Keratinocyte (primary cell): ENCODE results near the gene UBE2N.

Experiments
- EZH2 ChIP-seq: IDR thresholded peaks from one replicate; pipeline ENCODE4 v1.6.1; 2012; ENCODE audit warnings: inconsistent platforms, mild to moderate bottlenecking, low read length, moderate library complexity
- TF ChIP-seq, protein P1 (sequence below), 3 experiments: IDR thresholded peaks in 1 of 3; conservative IDR thresholded peaks in 1 of 3; optimal IDR thresholded peaks in 1 of 3; 2 replicates in 2 of 3; 3 replicates in 1 of 3; pipeline versions ENCODE3 to v1.5.1; 2011; ENCODE audit warnings: low read length in 3 of 3, mild to moderate bottlenecking in 3 of 3, moderate library complexity in 2 of 3, control low read depth in 1 of 3, inconsistent platforms in 1 of 3; ENCODE audit not compliant: insufficient read depth in 2 of 3; ENCODE audit errors: extremely low read depth in 1 of 3

DNA sequence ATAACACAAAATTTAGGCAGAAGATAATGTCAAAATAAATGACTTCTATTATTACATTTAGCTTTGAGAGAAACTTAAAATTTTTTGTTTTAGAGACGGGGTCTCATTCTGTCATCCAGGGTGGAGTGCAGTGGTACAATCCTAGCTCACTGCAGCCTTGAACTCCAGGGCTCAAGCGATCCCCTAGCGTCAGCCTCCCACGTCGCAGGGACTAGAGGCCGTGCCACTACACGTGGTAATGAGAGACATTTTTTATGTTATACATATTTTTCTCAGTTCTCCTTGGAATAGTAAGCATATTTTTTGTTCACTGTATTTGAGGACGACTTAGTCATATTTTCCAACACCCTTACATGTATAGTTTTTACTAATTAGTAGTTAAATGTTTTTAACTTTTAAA is 85.5 kb downstream of the UBE2N start:
- TF ChIP-seq, protein P1, sequence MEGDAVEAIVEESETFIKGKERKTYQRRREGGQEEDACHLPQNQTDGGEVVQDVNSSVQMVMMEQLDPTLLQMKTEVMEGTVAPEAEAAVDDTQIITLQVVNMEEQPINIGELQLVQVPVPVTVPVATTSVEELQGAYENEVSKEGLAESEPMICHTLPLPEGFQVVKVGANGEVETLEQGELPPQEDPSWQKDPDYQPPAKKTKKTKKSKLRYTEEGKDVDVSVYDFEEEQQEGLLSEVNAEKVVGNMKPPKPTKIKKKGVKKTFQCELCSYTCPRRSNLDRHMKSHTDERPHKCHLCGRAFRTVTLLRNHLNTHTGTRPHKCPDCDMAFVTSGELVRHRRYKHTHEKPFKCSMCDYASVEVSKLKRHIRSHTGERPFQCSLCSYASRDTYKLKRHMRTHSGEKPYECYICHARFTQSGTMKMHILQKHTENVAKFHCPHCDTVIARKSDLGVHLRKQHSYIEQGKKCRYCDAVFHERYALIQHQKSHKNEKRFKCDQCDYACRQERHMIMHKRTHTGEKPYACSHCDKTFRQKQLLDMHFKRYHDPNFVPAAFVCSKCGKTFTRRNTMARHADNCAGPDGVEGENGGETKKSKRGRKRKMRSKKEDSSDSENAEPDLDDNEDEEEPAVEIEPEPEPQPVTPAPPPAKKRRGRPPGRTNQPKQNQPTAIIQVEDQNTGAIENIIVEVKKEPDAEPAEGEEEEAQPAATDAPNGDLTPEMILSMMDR (optimal IDR thresholded peaks at IDR 0.05 in 1 of 3, IDR thresholded peaks at IDR 0.05 in 1 of 3, conservative IDR thresholded peaks at IDR 0.05 in 1 of 3; ENCODE audit: extremely low read depth in 1 of 3, insufficient read depth in 2 of 3, low read length in 3 of 3), result no peak
- TF ChIP-seq EZH2, result no peak
